Sigmoid colon (tissue), 7 donors: ENCODE results near the gene GNG13. TPM values are rescaled to one million over a fixed set of nuclear protein-coding genes. Genes with fewer than 3 reads are reported as not detected.

Source experiments
- DNase-seq: peaks from one replicate; pipeline ENCODE4 v3.0.0-alpha.2; 2019
- H3K27ac ChIP-seq, 4 donors: fragments of 200-600 bp; sonication (generic); one replicate each; pipeline ENCODE4 v1.5.1; 2016 to 2019; ENCODE audit warnings: mild to moderate bottlenecking in 1 of 4
- H3K27me3 ChIP-seq, 3 donors: fragments of 200-600 bp; sonication (generic); one replicate each; pipeline ENCODE4 v1.5.1; 2019; ENCODE audit warnings: mild to moderate bottlenecking in 1 of 3
- H3K36me3 ChIP-seq, 4 donors: fragments of 200-600 bp; sonication (generic); one replicate each; pipeline ENCODE4 v1.5.1; 2016 to 2019
- H3K4me1 ChIP-seq, 4 donors: fragments of 200-600 bp; sonication (generic); one replicate each; pipeline ENCODE4 v1.5.1; 2017 to 2019
- H3K4me3 ChIP-seq, 4 donors: fragments of 200-600 bp; sonication (generic); one replicate each; pipeline ENCODE4 v1.5.1; 2017 to 2019; ENCODE audit warnings: mild to moderate bottlenecking in 2 of 4, moderate library complexity in 1 of 4
- H3K9me3 ChIP-seq, 4 donors: fragments of 200-600 bp in 3 of 4; sonication (generic) in 3 of 4; one replicate each; pipeline versions ENCODE4 v1.5.1 to v1.6.1; 2013 to 2019
- CTCF ChIP-seq, 4 experiments: fragments of 450-650 bp in 3 of 4; fragments of 200-600 bp in 1 of 4; IDR thresholded peaks; one replicate each; pipeline ENCODE4 v1.5.1; 2016 to 2019; ENCODE audit warnings: antibody characterized with exemption in 4 of 4, mild to moderate bottlenecking in 3 of 4, moderate library complexity in 2 of 4
- EP300 ChIP-seq, 4 donors: sonication (generic); formaldehyde crosslinking; IDR thresholded peaks; one replicate each; pipeline ENCODE4 v1.6.1; 2017; ENCODE audit warnings: antibody characterized with exemption in 4 of 4
- POLR2A ChIP-seq, 2 donors: fragments of 450-650 bp; IDR thresholded peaks; one replicate each; pipeline ENCODE4 v1.6.1; 2016; ENCODE audit warnings: antibody characterized with exemption in 2 of 2, mild to moderate bottlenecking in 2 of 2, moderate library complexity in 2 of 2
- POLR2AphosphoS5 ChIP-seq, 4 donors: sonication (generic); formaldehyde crosslinking; IDR thresholded peaks; one replicate each; pipeline ENCODE4 v1.6.1; 2017; ENCODE audit warnings: antibody characterized with exemption in 4 of 4
- WGBS, 2 donors: extraction: QIAGEN DNeasy Blood & Tissue Kit; methylation state at CpG; one replicate each; pipeline ENCODE4 v1.1.7; 2013; 5-methylcytosine and 5-hydroxymethylcytosine counted together
- intact Hi-C: fragments of 100-400 bp; cut with DNase I; formaldehyde crosslinking; loops from one replicate; pipeline ENCODE4 v1.15.1; 2023
- polyA plus RNA-seq, 3 donors: library from polyadenylated mRNA; stranded (reverse); fragments of 200-250 nt; gene quantifications; one replicate each; pipeline ENCODE4 v1.2.3, GENCODE V29; 2013
- total RNA-seq, 4 donors: library from RNA; depleted of rRNA; stranded (reverse); fragments of >200 nt; gene quantifications; one replicate each; pipeline ENCODE4 v1.1.0, GENCODE V29; 2016
- donor health status: healthy with polysubstance abuse.
- donor health status: Bipolar disorder and iron deficiency.
- donor health status: healthy.

GNG13 gene
- total and polyA plus RNA-seq, 7 donors: 0.47 to 1.2 (median 0.92) TPM; not detected in 4

DNA sequence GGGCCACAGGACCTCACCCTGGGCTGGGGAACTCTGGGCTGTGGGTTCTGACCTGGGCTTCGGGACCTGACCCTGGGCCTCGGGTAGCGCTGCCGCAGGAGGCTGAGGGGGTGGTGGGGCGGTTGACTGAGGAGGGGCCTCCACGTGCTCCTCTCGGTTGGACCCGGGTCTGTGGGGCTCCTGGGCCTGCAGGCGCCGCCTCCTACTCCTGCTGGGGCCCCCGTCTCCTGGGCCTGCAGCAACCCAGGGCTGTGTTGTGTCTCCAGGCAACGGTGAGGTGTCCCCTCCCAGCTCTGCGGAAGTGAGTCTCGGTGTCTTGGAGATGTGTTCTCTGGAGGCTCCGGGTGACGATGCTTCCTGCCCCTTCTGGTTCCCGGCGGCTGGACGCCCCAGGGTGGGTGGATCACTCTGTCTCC is 41.5 kb upstream of the GNG13 start:
- intact Hi-C loops: no loop called here
- Histone ChIP-seq H3K9me3 (peaks cover 0 to 2% (median under 1%) of the 10 kb centered on the region in 4 donors), H3K4me3 (no peak overlapping the region), H3K27me3 (peaks cover 0 to 61% (median 13%) of the 10 kb centered on the region in 3 donors), H3K36me3 (no peaks in the 10 kb centered on the region), H3K4me1 (no peaks in the 10 kb centered on the region), H3K27ac (no peak overlapping the region)
- WGBS, 2 donors: 67 to 68% methylated on average over 19 of the region's 19 CpGs
- no peak for TF ChIP-seq CTCF (IDR thresholded peaks at IDR 0.05)
- no peak for TF ChIP-seq EP300 (IDR thresholded peaks at IDR 0.05)
- TF ChIP-seq POLR2AphosphoS5 (IDR thresholded peaks at IDR 0.05): no peak
- no peak for TF ChIP-seq POLR2A (IDR thresholded peaks at IDR 0.05)
- DNase-seq: no peak

DNA sequence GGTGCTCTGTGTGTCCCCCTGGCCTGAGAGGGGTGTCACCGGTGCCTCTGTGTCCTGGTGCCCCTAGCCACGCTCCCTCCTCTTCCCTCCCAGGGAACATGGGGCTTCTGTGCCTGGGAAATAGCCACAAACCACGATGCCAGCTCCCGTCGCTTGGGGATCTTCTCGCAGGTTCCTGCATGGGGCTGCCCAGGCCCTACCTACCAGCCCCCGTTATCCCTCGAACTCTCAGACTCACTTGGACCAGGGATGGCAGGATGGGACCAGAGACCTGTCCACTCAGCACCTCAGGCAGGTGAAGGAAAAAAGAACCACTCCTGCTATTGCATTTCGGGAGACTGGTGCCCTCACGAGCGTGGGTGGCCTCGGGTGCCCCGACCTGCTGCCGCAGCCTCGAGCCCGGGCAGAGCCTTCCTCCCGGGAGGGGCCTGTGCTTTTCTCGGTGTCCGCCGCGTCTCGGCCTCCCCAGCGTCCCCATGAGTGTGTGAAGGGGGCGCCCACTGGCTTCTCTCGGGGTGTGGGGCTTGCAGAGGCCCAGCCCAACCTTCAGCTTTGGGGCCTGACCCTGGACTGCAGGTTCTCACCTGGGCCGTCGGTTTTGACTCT is 41.0 kb upstream of the GNG13 start:
- Histone ChIP-seq H3K4me3 (no peak overlapping the region), H3K27me3 (peaks cover 0 to 61% (median 13%) of the 10 kb centered on the region in 3 donors), H3K4me1 (no peaks in the 10 kb centered on the region), H3K9me3 (peaks cover 0 to 7% (median 2%) of the 10 kb centered on the region in 4 donors), H3K36me3 (no peaks in the 10 kb centered on the region), H3K27ac (no peak overlapping the region)
- intact Hi-C loops: no loop called here
- 81 to 90% methylated on average over 27 of the region's 27 CpGs for WGBS, 2 donors
- no peak for DNase-seq
- no peak for TF ChIP-seq CTCF (IDR thresholded peaks at IDR 0.05)
- no peak for TF ChIP-seq POLR2AphosphoS5 (IDR thresholded peaks at IDR 0.05)
- TF ChIP-seq EP300 (IDR thresholded peaks at IDR 0.05): no peak
- no peak for TF ChIP-seq POLR2A (IDR thresholded peaks at IDR 0.05)

GRCh38 chr16:840561-841454 is 40.3 kb upstream of the GNG13 start:
- H3K9me3 ChIP-seq: peaks cover 6 to 13% (median 8%) of the 10 kb centered on the region in 4 donors
- no peak for DNase-seq
- H3K27me3 ChIP-seq: peaks cover 0 to 61% (median 13%) of the 10 kb centered on the region in 3 donors
- no peak overlapping the region for H3K4me3 ChIP-seq
- no peak overlapping the region for H3K27ac ChIP-seq
- WGBS, 2 donors: 57 to 80% methylated on average over 34 of the region's 34 CpGs
- no peaks in the 10 kb centered on the region for H3K4me1 ChIP-seq
- TF ChIP-seq CTCF (IDR thresholded peaks at IDR 0.05): no peak
- no peak for TF ChIP-seq POLR2A (IDR thresholded peaks at IDR 0.05)
- TF ChIP-seq EP300 (IDR thresholded peaks at IDR 0.05): no peak
- no peak for TF ChIP-seq POLR2AphosphoS5 (IDR thresholded peaks at IDR 0.05)
- intact Hi-C loops: no loop called here
- no peaks in the 10 kb centered on the region for H3K36me3 ChIP-seq

GRCh38 chr16:839643-840408 is 39.3 kb upstream of the GNG13 start:
- peaks cover 9 to 19% (median 11%) of the 10 kb centered on the region in 4 donors for H3K9me3 ChIP-seq
- no peak overlapping the region for H3K27ac ChIP-seq
- DNase-seq: no peak
- WGBS, 2 donors: 68 to 75% methylated on average over 24 of the region's 24 CpGs
- H3K4me3 ChIP-seq: no peak overlapping the region
- no peaks in the 10 kb centered on the region for H3K4me1 ChIP-seq
- TF ChIP-seq POLR2A (IDR thresholded peaks at IDR 0.05): no peak
- H3K27me3 ChIP-seq: peaks cover 0 to 57% (median 13%) of the 10 kb centered on the region in 3 donors
- no peaks in the 10 kb centered on the region for H3K36me3 ChIP-seq
- intact Hi-C loops: no loop called here
